WI38 (cell line): Measurements from ENCODE around the gene NR4A3.

Source experiments
- H3K4me3 ChIP-seq: 2 replicates; pipeline ENCODE4 v1.5.1; 2011; ENCODE audit warnings: low read depth, mild to moderate bottlenecking, control low read depth, low read length
- TF ChIP-seq, protein P1 (sequence below): IDR thresholded peaks from 2 replicates; pipeline ENCODE4 v1.5.1; 2012; ENCODE audit warnings: low read depth, mild to moderate bottlenecking, control low read depth, low read length

The NR4A3 gene

DNA sequence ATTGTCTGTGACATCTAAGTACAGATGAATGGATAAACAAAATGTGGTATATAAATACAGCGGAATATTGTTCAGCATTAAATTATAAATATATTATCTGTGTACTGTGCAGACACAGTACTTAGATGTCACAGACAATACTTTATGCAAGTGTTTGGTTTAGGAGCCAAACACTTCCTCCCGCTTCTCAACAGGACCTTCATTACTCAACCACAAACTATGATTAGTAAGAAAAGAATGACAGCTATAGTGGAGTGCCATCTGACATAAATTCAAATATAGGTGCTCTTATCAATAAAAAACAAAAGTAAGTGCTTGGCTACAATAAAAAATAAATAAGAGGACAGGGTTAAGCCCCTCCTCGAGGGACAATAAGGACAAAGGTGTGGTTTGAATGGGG lies 45.9 kb downstream of the NR4A3 start:
- no peak overlapping the region for H3K4me3 ChIP-seq
- TF ChIP-seq, protein P1, sequence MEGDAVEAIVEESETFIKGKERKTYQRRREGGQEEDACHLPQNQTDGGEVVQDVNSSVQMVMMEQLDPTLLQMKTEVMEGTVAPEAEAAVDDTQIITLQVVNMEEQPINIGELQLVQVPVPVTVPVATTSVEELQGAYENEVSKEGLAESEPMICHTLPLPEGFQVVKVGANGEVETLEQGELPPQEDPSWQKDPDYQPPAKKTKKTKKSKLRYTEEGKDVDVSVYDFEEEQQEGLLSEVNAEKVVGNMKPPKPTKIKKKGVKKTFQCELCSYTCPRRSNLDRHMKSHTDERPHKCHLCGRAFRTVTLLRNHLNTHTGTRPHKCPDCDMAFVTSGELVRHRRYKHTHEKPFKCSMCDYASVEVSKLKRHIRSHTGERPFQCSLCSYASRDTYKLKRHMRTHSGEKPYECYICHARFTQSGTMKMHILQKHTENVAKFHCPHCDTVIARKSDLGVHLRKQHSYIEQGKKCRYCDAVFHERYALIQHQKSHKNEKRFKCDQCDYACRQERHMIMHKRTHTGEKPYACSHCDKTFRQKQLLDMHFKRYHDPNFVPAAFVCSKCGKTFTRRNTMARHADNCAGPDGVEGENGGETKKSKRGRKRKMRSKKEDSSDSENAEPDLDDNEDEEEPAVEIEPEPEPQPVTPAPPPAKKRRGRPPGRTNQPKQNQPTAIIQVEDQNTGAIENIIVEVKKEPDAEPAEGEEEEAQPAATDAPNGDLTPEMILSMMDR, result no peak

DNA sequence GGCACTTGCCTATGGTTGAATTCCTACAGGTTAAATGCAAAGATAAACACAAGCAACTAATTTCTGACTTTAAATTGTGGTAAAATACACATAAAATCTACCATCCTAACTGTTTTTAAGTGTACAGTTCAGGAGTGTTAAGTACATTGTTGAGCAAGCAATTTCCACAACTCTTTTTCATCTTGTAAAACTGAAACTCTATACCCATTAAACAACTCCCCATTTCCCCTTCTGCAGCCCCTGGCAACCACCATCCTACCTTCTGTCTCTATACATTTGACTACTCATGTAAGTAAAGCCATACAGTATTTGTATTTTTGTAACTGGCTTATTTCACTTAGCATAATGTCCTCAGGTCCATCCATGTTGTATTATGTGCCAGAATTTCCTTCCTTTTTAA lies 46.3 kb downstream of the NR4A3 start:
- TF ChIP-seq, protein P1, result no peak

DNA sequence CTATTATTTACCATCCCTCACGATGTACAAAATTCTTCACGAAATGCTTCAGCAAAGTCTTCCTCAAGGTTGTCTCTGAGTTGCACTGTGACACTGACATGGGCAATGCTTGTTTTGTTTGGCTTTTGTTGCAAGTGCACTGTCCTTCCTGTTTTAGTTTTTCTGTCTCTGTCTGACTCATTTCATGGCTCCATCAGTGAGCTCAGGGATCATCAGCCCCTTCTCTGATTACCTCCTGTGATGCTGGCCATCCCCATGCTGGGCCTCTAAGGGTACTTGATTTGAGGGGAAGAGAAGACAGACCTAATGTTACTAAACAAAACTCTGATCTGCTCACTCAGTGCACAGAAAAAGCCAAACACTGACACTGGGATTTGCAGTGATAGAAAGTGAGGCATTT lies 47.2 kb downstream of the NR4A3 start:
- TF ChIP-seq, protein P1, result no peak
- no peak overlapping the region for H3K4me3 ChIP-seq

More for the DNA sequence above, 46.3 kb downstream of the NR4A3 start:
- H3K4me3 ChIP-seq, result no peak overlapping the region

DNA sequence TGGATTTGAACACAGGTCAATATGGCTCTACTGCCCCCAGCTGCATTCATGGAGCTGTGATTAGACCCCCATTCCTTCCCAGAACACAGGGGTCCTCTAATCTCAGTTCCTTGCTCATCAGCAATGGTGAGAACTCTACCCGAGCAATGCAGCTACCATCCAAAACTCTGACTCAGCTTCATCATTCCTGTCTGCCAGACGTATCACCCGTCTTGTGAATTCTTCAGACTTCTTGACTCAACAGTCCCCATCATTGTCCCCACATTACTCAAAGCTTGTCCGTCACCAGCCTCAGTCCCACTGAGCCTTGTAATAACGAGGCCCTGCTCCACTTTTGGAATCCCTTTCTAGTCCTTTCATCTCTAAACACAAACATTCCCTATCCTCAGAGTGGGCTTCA lies 48.4 kb downstream of the NR4A3 start:
- no peak overlapping the region for H3K4me3 ChIP-seq
- TF ChIP-seq, protein P1, result no peak

DNA sequence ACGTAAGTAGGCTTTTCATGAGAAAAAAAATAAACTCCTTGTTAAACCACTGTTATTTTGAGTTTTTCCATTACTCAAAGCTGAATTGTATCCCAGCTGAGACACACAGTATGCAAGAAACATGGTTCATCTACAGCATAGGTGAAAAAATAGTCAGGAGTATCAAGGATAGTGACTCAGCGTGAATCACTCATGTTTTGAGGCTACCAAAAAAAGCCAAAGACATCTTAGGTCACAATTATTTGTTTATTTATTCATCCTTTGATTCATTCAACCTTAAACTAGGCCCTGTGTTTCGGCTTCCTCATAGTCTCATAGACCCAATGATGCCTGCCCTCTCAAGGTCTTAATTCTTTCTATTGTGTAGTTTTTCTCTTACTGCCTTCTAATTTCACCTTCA lies 51.8 kb downstream of the NR4A3 start:
- no peak overlapping the region for H3K4me3 ChIP-seq
- TF ChIP-seq, protein P1, result no peak

DNA sequence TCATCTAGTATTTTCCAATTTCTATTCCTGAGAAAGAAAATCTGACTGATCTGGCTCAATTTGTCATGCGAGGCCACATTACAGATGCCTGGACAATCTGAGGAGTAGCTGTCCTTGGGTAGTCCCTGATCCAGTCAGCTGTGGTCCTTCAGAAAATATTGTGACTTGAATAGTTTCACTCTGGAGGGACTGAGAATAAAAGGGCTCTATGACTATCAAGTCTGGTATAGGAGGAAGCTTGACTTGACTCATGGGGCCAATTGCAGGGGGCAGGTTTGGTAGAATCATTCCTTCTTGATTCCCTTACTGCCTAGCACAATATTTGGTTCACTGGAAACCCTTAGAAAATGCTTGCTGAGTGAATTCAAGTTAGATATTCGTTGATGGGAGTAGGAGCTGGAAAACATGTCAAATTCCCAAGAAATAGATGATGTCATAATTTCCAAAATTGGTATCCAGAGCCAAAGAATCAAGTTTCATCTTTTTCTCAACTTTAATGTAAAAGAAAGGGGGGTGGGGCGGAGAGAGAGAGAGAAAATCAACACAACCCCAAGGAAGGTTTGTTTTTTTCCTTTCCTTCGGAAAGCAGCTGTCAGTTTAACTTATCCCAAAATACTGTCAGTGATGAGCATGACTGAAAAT lies 52.4 kb downstream of the NR4A3 start:
- H3K4me3 ChIP-seq, result no peak overlapping the region
- TF ChIP-seq, protein P1, result no peak

DNA sequence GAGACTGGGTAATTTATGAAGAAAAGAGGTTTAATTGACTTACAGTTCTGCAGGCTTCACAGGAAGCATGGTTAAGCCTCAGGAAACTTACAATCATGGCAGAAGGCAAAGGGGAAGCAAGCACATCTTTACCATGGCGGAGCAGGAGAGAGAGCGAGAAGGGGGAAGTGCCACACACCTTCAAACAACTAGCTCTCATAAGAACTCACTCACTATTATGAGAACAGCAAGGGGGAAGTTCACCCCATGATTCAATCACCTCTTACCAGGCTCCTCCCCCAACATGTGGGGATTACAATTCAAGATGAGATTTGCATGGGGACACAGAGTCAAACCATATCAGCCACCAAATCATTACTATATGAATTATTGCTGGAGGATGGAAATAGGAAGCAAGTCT lies 54.5 kb downstream of the NR4A3 start:
- no peak overlapping the region for H3K4me3 ChIP-seq
- TF ChIP-seq, protein P1, result no peak
